Hepatocyte (in vitro differentiated cells): ENCODE results near the gene FKBP11.

Source experiments
- CTCF ChIP-seq: fragments of 200-600 bp; sonication (generic); IDR thresholded peaks from 2 replicates; pipeline ENCODE4 v1.5.1; 2016; ENCODE audit warnings: antibody characterized with exemption, mild to moderate bottlenecking; ENCODE audit not compliant: poor library complexity
- EZH2 ChIP-seq: fragments of 200-600 bp; sonication (generic); IDR thresholded peaks from 2 replicates; pipeline ENCODE4 v1.6.1; 2016; ENCODE audit warnings: antibody characterized with exemption, mild to moderate bottlenecking, borderline replicate concordance
- EZH2phosphoT487 ChIP-seq: fragments of 200-600 bp; sonication (generic); IDR thresholded peaks from one replicate; pipeline ENCODE4 v1.6.1; 2018; ENCODE audit warnings: antibody characterized with exemption, mild to moderate bottlenecking, low read depth, moderate library complexity; ENCODE audit not compliant: unreplicated experiment, severe bottlenecking

- no peak for TF ChIP-seq CTCF
- TF ChIP-seq EZH2 = no peak
- TF ChIP-seq EZH2phosphoT487 = no peak
These were observed 7.6 kb upstream of the FKBP11 start for GRCh38 chr12:48932878-48933277.
